ENCODE measurements around the gene IRF2BPL. TPM values are rescaled to one million over a fixed set of nuclear protein-coding genes. Genes with fewer than 3 reads are reported as not detected.

IRF2BPL gene
- polyA plus RNA-seq, 1 donor (not counting 4 experiments of a cell fraction or from before 2014, with no cell fraction given): 5.6 TPM

DNA sequence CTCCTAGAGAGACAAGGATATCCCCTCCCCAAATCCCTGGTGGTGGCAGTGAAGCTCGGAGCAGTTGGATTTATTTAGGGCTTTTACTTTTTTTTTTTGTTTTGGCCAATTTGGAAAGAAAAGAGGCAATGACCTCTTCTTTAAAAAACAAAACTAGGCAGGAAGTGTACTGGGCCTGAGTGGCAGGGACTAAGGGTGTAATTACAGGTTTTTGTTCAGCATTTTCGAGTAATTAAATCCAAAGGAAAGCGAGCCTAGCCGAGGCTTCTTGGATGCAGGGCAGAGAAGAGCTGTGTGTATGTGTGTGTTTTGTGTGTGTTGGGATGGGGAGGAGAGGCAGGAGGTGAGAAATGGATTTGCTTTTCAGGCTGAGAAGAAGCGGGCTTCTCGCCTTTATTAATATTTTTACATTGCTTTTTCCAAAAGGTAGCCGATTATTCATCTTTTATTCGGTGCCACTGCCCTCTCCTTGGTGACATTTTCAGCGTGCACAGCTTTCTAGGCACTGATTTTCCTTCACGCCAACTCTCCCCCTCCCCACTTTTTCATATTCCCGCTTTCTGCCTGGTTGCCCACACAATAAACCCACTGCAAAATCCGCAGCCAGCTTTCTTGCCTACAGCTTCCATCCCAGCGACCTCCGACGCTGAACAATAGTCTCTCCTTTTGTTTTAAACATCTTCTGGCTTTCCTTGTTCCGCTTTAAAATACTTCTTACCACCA lies 8.9 kb upstream of the IRF2BPL start:
- TF ChIP-seq EZH2 (IDR thresholded peaks at IDR 0.05; ENCODE audit: low read length): no peak
- TF ChIP-seq, protein P1, sequence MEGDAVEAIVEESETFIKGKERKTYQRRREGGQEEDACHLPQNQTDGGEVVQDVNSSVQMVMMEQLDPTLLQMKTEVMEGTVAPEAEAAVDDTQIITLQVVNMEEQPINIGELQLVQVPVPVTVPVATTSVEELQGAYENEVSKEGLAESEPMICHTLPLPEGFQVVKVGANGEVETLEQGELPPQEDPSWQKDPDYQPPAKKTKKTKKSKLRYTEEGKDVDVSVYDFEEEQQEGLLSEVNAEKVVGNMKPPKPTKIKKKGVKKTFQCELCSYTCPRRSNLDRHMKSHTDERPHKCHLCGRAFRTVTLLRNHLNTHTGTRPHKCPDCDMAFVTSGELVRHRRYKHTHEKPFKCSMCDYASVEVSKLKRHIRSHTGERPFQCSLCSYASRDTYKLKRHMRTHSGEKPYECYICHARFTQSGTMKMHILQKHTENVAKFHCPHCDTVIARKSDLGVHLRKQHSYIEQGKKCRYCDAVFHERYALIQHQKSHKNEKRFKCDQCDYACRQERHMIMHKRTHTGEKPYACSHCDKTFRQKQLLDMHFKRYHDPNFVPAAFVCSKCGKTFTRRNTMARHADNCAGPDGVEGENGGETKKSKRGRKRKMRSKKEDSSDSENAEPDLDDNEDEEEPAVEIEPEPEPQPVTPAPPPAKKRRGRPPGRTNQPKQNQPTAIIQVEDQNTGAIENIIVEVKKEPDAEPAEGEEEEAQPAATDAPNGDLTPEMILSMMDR (optimal IDR thresholded peaks at IDR 0.05 in 1 of 3, IDR thresholded peaks at IDR 0.05 in 1 of 3, conservative IDR thresholded peaks at IDR 0.05 in 1 of 3; ENCODE audit: extremely low read depth in 1 of 3, insufficient read depth in 2 of 3, low read length in 3 of 3): no peak
- H3K9me1 ChIP-seq (ENCODE audit: control insufficient read depth, extremely low read depth, insufficient read depth, low read length): peaks cover 4% of the 10 kb centered on the region
- no peak overlapping the region for H3K4me3 ChIP-seq (ENCODE audit: control insufficient read depth in 2 of 3, extremely low read depth in 1 of 3, insufficient read depth in 2 of 3, low read depth in 1 of 3, low read length in 3 of 3)
- DNase-seq (ENCODE audit: low read depth, low spot score) (no peak), FAIRE-seq (no peak)
- no peaks in the 10 kb centered on the region for H3K79me2 ChIP-seq (ENCODE audit: control insufficient read depth, insufficient read depth, low read length)
- no peaks in the 10 kb centered on the region for H4K20me1 ChIP-seq (ENCODE audit: control insufficient read depth, extremely low read depth, insufficient read depth, low read length)
- H3K4me2 ChIP-seq (ENCODE audit: control insufficient read depth, extremely low read depth, insufficient read depth, low read depth, low read length): no peak overlapping the region
- no peak overlapping the region for H2AFZ ChIP-seq (ENCODE audit: control insufficient read depth, low read length)
- H3K27ac ChIP-seq (ENCODE audit: control insufficient read depth, insufficient read depth, low read length): no peak overlapping the region
- H3K9ac ChIP-seq (ENCODE audit: control insufficient read depth, extremely low read depth, insufficient read depth, low read length): no peak overlapping the region
- dilution Hi-C loops (cut with MboI; ENCODE audit: extremely low pct_ligation_motif_present, low sequenced_read_pairs): no loop called here
- H3K27me3 ChIP-seq (ENCODE audit: control insufficient read depth, extremely low read depth, insufficient read depth, low read length): no peaks in the 10 kb centered on the region
- no peaks in the 10 kb centered on the region for H3K9me3 ChIP-seq (ENCODE audit: control insufficient read depth, low read depth, low read length)
- H3K4me1 ChIP-seq (ENCODE audit: control insufficient read depth, extremely low read depth, insufficient read depth, low read length): peaks cover 67% of the 10 kb centered on the region
- no peaks in the 10 kb centered on the region for H3K36me3 ChIP-seq (ENCODE audit: control insufficient read depth in 2 of 2, extremely low read depth in 1 of 2, insufficient read depth in 2 of 2, low read length in 2 of 2)

DNA sequence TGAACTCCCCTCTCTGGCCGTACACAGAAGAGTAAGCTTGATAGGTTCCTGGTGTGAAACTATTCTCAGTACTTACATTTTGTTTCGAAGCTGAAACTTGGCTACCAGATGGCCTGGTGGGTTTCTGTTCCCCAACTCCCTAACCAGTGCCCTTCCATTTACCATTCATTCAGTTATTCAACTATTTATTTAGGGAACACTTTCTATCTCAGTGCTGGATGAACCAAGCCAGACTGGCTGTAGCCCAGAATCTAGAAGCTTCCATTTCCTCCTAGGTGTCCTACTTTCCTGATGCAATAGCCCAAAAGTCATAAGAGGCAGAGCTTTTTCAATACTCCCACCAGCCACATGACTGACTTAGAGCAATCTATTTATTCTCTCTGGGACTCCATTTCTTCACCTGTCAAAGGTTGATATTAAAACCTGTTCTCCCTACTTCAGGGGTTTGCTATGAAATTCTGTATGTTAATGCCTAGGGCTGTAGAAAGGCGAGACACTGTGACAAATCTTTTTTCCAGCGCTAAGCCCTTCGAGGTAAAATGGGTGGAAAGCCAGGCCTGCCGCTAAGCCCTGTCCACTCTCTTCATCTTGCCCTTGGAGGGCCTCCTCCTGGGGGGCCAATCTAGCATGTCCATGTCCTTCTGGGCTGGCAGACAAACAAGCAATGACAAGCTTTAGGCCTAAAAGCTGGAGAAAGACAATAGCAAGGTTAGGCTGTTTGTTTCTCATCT lies 8.1 kb upstream of the IRF2BPL start:
- Histone ChIP-seq H3K9me3 (ENCODE audit: control insufficient read depth, low read depth, low read length) (no peaks in the 10 kb centered on the region), H3K9me1 (ENCODE audit: control insufficient read depth, extremely low read depth, insufficient read depth, low read length) (peaks cover 4% of the 10 kb centered on the region), H4K20me1 (ENCODE audit: control insufficient read depth, extremely low read depth, insufficient read depth, low read length) (no peaks in the 10 kb centered on the region), H3K36me3 (ENCODE audit: control insufficient read depth in 2 of 2, extremely low read depth in 1 of 2, insufficient read depth in 2 of 2, low read length in 2 of 2) (no peaks in the 10 kb centered on the region), H2AFZ (ENCODE audit: control insufficient read depth, low read length) (no peak overlapping the region), H3K4me2 (ENCODE audit: control insufficient read depth, extremely low read depth, insufficient read depth, low read depth, low read length) (no peak overlapping the region), H3K27ac (ENCODE audit: control insufficient read depth, insufficient read depth, low read length) (no peak overlapping the region), H3K79me2 (ENCODE audit: control insufficient read depth, insufficient read depth, low read length) (no peaks in the 10 kb centered on the region), H3K9ac (ENCODE audit: control insufficient read depth, extremely low read depth, insufficient read depth, low read length) (no peak overlapping the region), H3K27me3 (ENCODE audit: control insufficient read depth, extremely low read depth, insufficient read depth, low read length) (no peaks in the 10 kb centered on the region), H3K4me3 (ENCODE audit: control insufficient read depth in 2 of 3, extremely low read depth in 1 of 3, insufficient read depth in 2 of 3, low read depth in 1 of 3, low read length in 3 of 3) (no peak overlapping the region), H3K4me1 (ENCODE audit: control insufficient read depth, extremely low read depth, insufficient read depth, low read length) (peaks cover 67% of the 10 kb centered on the region)
- dilution Hi-C loops (cut with MboI; ENCODE audit: extremely low pct_ligation_motif_present, low sequenced_read_pairs): no loop called here
- FAIRE-seq (no peak), DNase-seq (ENCODE audit: low read depth, low spot score) (no peak)
- no peak for TF ChIP-seq EZH2 (IDR thresholded peaks at IDR 0.05; ENCODE audit: low read length)
- TF ChIP-seq, protein P1 (optimal IDR thresholded peaks at IDR 0.05 in 1 of 3, IDR thresholded peaks at IDR 0.05 in 1 of 3, conservative IDR thresholded peaks at IDR 0.05 in 1 of 3; ENCODE audit: extremely low read depth in 1 of 3, insufficient read depth in 2 of 3, low read length in 3 of 3): no peak
